DMS 273 treated with DMSO at 0.1 percent for 48 hours (cell line): ENCODE data around the gene RIOK1.

Experiments used
- DNase-seq: peaks from one replicate; lab custom pipeline; 2025; lab: John Stamatoyannopoulos, UW

The RIOK1 gene

GRCh38 chr6:7409740-7410139 is 20.1 kb downstream of the RIOK1 start:
- DNase-seq = no peak

GRCh38 chr6:7410851-7411250 is 21.2 kb downstream of the RIOK1 start:
- DNase-seq = no peak

- DNase-seq = no peak
Measured at GRCh38 chr6:7411328-7411727, 21.7 kb downstream of the RIOK1 start.

- DNase-seq = no peak
Measured at GRCh38 chr6:7413151-7413823, 23.7 kb downstream of the RIOK1 start.

GRCh38 chr6:7414811-7415210 is 25.2 kb downstream of the RIOK1 start:
- no peak for DNase-seq

- no peak for DNase-seq
Measured at GRCh38 chr6:7417684-7418083, 28.1 kb downstream of the RIOK1 start.

- DNase-seq = no peak
Measured at GRCh38 chr6:7418238-7418905, 28.8 kb downstream of the RIOK1 start.

- DNase-seq = no peak
Measured at GRCh38 chr6:7419065-7419464, 29.5 kb downstream of the RIOK1 start.

GRCh38 chr6:7421066-7421465 is 31.5 kb downstream of the RIOK1 start:
- DNase-seq = no peak

GRCh38 chr6:7424058-7424457 is 34.5 kb downstream of the RIOK1 start:
- no peak for DNase-seq

- DNase-seq = no peak
Measured at GRCh38 chr6:7424967-7425807, 35.6 kb downstream of the RIOK1 start.

GRCh38 chr6:7425808-7426190 is 36.2 kb downstream of the RIOK1 start:
- DNase-seq = no peak

GRCh38 chr6:7426447-7427169 is 37.0 kb downstream of the RIOK1 start:
- no peak for DNase-seq

GRCh38 chr6:7431313-7431673 is 41.7 kb downstream of the RIOK1 start:
- no peak for DNase-seq

GRCh38 chr6:7431674-7432390 is 42.2 kb downstream of the RIOK1 start:
- DNase-seq = no peak

- no peak for DNase-seq
Measured at GRCh38 chr6:7432391-7433120, 42.9 kb downstream of the RIOK1 start.

- no peak for DNase-seq
Measured at GRCh38 chr6:7433121-7433617, 43.6 kb downstream of the RIOK1 start.

GRCh38 chr6:7434672-7435071 is 45.1 kb downstream of the RIOK1 start:
- no peak for DNase-seq

GRCh38 chr6:7438011-7438410 is 48.4 kb downstream of the RIOK1 start:
- DNase-seq = no peak

- DNase-seq = no peak
Measured at GRCh38 chr6:7439228-7439627, 49.6 kb downstream of the RIOK1 start.

- no peak for DNase-seq
Measured at GRCh38 chr6:7440476-7440875, 50.9 kb downstream of the RIOK1 start.
